ENCODE measurements around the gene SLC10A7. TPM values are rescaled to one million over a fixed set of nuclear protein-coding genes. Genes with fewer than 3 reads are reported as not detected.

The SLC10A7 gene
- total and polyA plus RNA-seq, 7 donors = 1.4 to 9.3 (median 5.3) TPM

GRCh38 chr4:146335763-146336409 is 185.9 kb downstream of the SLC10A7 start:
- no peak for TF ChIP-seq CTCF (IDR thresholded peaks at IDR 0.05)
- TF ChIP-seq POLR2AphosphoS5 (IDR thresholded peaks at IDR 0.05) = no peak
- no peak for TF ChIP-seq POLR2A (IDR thresholded peaks at IDR 0.05)
- no peak for TF ChIP-seq EP300 (IDR thresholded peaks at IDR 0.05)

GRCh38 chr4:146334862-146335449 is 186.8 kb downstream of the SLC10A7 start:
- 86% methylated on average over 4 of the region's 4 CpGs for WGBS, 2 donors
- no peak overlapping the region for H3K27ac ChIP-seq
- no peaks in the 10 kb centered on the region for H3K27me3 ChIP-seq
- TF ChIP-seq POLR2A (IDR thresholded peaks at IDR 0.05) (no peak), POLR2AphosphoS5 (IDR thresholded peaks at IDR 0.05) (no peak), EP300 (IDR thresholded peaks at IDR 0.05) (no peak), CTCF (IDR thresholded peaks at IDR 0.05) (no peak)
- intact Hi-C loops (cut with DNase I) = no loop called here
- DNase-seq = no peak
- no peaks in the 10 kb centered on the region for H3K36me3 ChIP-seq
- H3K4me1 ChIP-seq = no peaks in the 10 kb centered on the region
- H3K9me3 ChIP-seq = no peaks in the 10 kb centered on the region
- no peak overlapping the region for H3K4me3 ChIP-seq

More at GRCh38 chr4:146335763-146336409, 185.9 kb downstream of the SLC10A7 start:
- Histone ChIP-seq H3K27me3 (no peaks in the 10 kb centered on the region), H3K27ac (no peak overlapping the region), H3K9me3 (no peaks in the 10 kb centered on the region), H3K4me1 (no peaks in the 10 kb centered on the region), H3K4me3 (no peak overlapping the region), H3K36me3 (no peaks in the 10 kb centered on the region)
- DNase-seq = no peak
- intact Hi-C loops (cut with DNase I) = no loop called here
- WGBS, 2 donors = 84 to 95% methylated on average over 3 of the region's 3 CpGs

- H3K4me3 ChIP-seq = no peak overlapping the region
- H3K4me1 ChIP-seq = no peaks in the 10 kb centered on the region
- 19 to 67% methylated on average over 2 of the region's 2 CpGs for WGBS, 2 donors
- no peaks in the 10 kb centered on the region for H3K27me3 ChIP-seq
- no peaks in the 10 kb centered on the region for H3K36me3 ChIP-seq
- no peaks in the 10 kb centered on the region for H3K9me3 ChIP-seq
- no peak overlapping the region for H3K27ac ChIP-seq
- intact Hi-C loops (cut with DNase I) = no loop called here
- no peak for TF ChIP-seq POLR2A (IDR thresholded peaks at IDR 0.05)
- TF ChIP-seq CTCF (IDR thresholded peaks at IDR 0.05) = no peak
- TF ChIP-seq POLR2AphosphoS5 (IDR thresholded peaks at IDR 0.05) = no peak
- no peak for TF ChIP-seq EP300 (IDR thresholded peaks at IDR 0.05)
- DNase-seq = no peak
These were observed 187.9 kb downstream of the SLC10A7 start for GRCh38 chr4:146333895-146334262.

GRCh38 chr4:146333187-146333894 is 188.4 kb downstream of the SLC10A7 start:
- intact Hi-C loops (cut with DNase I) = no loop called here

More at GRCh38 chr4:146333187-146333894, 188.4 kb downstream of the SLC10A7 start:
- no peaks in the 10 kb centered on the region for H3K36me3 ChIP-seq
- TF ChIP-seq POLR2AphosphoS5 (IDR thresholded peaks at IDR 0.05) (no peak), POLR2A (IDR thresholded peaks at IDR 0.05) (no peak), EP300 (IDR thresholded peaks at IDR 0.05) (no peak), CTCF (IDR thresholded peaks at IDR 0.05) (no peak)
- H3K4me1 ChIP-seq = no peaks in the 10 kb centered on the region
- 14 to 34% methylated on average over 4 of the region's 4 CpGs for WGBS, 2 donors
- no peak for DNase-seq
- H3K9me3 ChIP-seq = no peaks in the 10 kb centered on the region
- H3K27me3 ChIP-seq = no peaks in the 10 kb centered on the region
- H3K4me3 ChIP-seq = no peak overlapping the region
- no peak overlapping the region for H3K27ac ChIP-seq
